NCI-H2081 treated with DMSO at 0.1 percent for 48 hours (cell line): ENCODE measurements around the gene AGFG1.

Experiments
- DNase-seq: peaks from one replicate; lab custom pipeline; 2025; lab: John Stamatoyannopoulos, UW

AGFG1 gene

GRCh38 chr2:227471924-227472264 lies at the start of gene AGFG1:
Gene AGFG1 (plus strand): TSS chr2:227472156. CDS start chr2:227472422, 266 bp downstream.
- peak; percentile 39 for DNase-seq

- DNase-seq = no peak
Observed at GRCh38 chr2:227423656-227424499, 48.1 kb upstream of the AGFG1 start.

DNA sequence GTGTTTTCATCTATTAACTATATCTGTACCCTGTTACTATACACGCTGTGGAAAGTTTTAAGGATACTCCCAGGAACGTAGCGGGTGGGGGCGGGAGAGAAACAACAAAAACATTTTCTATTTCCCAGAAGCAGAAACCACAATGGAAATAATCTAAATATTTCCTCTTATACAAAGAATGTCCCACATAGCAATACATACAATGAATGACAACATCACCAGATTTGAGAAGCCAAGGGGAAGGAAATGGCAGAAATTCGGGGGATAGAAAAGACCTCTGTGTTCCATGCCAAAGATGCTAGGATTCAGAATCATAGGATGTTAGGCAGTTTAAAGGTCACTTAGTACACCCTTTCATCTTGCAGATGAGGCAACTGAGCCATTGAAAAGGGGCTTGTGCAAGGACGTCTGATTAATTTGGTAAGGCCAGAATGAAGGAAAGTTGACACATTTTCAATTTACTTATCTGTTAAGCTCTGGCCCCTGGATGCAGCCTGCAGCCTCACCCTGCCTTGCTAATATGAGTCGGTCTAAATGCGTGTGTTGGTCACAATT lies 43.1 kb upstream of the AGFG1 start:
- no peak for DNase-seq

- DNase-seq = no peak
Observed at GRCh38 chr2:227430639-227431038, 41.3 kb upstream of the AGFG1 start.

DNA sequence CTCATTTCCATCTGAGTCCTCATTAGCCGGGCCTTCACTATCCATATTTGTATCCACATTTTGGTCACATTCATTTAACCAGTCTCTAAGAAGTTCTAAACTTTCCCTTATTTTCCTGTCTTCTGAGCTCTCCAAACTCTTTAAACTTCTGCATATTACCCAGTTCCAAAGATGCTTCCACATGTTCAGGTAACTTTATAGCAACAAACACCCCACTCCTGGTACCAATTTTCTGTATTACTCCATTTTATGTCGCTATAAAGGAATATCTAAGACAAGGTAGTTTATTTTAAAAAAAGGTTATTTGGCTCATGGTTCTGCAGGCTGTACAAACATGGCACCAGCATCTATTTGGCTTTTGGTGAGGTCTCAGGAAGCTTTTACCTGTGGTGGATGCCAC lies 38.8 kb upstream of the AGFG1 start:
- no peak for DNase-seq

GRCh38 chr2:227436436-227437174 lies 35.4 kb upstream of the AGFG1 start:
- DNase-seq = no peak

DNA sequence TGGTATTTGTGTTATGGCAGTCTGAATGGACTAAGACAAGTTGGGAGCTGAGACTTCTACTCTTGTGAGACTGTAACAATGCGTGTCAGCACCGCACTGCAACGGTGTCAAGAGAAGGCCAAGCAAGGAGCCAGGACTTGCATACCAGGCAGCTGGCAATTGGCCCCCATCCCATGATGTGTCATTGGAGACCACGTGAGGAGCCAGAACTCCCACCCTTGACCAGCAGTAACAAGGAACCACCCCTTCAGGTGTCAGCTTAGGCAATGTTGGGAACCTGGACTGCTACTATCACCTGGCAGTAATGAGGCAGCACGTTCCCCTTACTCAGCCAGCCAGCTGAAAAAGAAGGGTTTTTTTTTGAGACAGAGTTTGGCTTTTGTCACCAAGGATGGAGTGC lies 32.7 kb upstream of the AGFG1 start:
- no peak for DNase-seq

- no peak for DNase-seq
Observed at GRCh38 chr2:227442639-227443038, 29.3 kb upstream of the AGFG1 start.

GRCh38 chr2:227443889-227444568 lies 27.9 kb upstream of the AGFG1 start:
- DNase-seq = no peak

GRCh38 chr2:227447606-227448005 lies 24.4 kb upstream of the AGFG1 start:
- DNase-seq = no peak

DNA sequence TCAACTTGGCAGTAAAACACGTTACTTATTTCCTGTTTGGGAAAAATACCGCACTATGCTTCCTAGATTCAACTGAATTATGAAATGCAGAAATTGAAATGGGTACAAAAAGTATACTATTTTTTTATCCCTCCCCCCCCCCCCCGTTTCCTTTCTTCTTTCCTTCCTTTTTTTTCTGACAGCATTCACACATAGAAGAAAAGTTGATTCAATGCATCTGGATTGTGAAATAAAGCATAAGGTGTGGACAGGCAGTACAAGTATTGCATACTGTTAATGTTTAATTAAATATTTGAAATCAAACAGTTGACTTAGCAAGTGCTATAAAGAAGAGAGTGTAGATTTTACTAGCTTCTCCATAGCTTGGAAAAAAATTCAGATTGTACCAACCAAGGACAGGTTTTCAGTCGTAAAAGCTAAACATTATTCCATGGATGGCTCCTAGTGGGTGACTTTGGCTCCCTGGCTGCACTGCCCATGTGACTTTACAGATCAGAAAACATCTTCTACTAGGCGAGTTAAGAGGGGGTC lies 21.6 kb upstream of the AGFG1 start:
- no peak for DNase-seq

GRCh38 chr2:227450926-227451654 lies 20.9 kb upstream of the AGFG1 start:
- no peak for DNase-seq

DNA sequence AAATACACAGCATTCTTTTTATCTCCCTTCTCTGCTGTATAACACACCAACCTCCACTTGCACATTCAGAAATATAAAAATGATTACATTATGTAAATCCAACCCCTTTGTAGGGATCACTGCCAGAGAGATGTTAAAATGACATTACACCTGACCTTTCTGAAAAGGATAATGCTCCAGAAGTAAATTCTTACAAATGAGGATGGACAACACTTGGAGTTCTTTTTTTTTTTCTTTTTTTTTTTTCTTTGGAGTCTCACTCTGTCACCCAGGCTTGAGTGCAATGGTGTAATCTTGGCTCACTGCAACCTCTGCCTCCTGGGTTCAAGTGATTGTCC lies 20.3 kb upstream of the AGFG1 start:
- DNase-seq = no peak

- DNase-seq = no peak
Observed at GRCh38 chr2:227453810-227454209, 18.1 kb upstream of the AGFG1 start.

DNA sequence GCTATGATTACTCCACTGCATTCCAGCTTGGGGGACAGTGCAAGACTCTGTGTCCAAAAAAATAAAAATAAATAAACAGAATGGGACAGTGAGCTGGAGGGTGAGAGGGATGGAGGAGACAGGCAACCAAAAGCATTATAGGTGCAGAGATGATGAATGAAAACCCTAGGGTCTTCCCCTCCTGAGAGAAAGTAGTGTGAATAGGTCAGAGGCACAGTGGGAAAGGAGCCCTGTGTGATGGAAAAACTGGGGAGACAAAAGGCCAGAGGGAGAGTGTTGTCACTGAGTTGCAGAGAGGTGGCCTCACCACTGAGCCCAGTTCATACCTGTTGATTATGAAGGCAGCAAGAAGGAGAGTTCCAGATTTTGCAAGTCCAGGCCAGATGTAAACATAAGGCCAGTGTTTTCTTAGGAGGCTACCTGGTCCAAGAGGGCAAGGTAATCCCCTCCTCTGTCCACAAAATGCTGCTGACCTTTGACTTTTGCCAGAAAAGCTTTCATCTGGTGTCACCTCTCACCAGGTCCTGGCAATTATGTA lies 17.6 kb upstream of the AGFG1 start:
- no peak for DNase-seq

- no peak for DNase-seq
Observed at GRCh38 chr2:227455200-227455599, 16.8 kb upstream of the AGFG1 start.

GRCh38 chr2:227456102-227456501 lies 15.9 kb upstream of the AGFG1 start:
- no peak for DNase-seq

GRCh38 chr2:227456772-227457171 lies 15.2 kb upstream of the AGFG1 start:
- no peak for DNase-seq

DNA sequence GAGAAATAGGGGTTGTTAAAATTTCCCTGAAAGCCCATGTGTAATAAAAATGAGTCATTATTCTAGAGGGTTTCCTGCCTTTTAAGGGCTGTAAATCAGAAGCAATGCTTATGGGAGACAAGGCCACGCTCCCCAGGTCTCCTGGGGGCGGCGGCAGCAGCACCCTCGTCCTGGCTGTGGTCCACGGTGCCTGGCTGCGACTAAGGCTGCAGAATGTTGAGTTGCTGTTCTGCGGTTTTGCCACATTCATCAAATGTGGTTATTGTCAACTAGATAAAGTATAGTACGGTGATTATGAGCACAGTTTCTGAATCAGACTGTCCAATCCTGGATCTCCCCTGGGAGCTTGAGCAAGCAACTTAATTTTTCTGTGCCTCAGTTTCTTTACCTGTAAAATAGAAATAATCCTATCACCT lies 11.9 kb upstream of the AGFG1 start:
- DNase-seq = no peak

- no peak for DNase-seq
Observed at GRCh38 chr2:227460833-227461232, 11.1 kb upstream of the AGFG1 start.

DNA sequence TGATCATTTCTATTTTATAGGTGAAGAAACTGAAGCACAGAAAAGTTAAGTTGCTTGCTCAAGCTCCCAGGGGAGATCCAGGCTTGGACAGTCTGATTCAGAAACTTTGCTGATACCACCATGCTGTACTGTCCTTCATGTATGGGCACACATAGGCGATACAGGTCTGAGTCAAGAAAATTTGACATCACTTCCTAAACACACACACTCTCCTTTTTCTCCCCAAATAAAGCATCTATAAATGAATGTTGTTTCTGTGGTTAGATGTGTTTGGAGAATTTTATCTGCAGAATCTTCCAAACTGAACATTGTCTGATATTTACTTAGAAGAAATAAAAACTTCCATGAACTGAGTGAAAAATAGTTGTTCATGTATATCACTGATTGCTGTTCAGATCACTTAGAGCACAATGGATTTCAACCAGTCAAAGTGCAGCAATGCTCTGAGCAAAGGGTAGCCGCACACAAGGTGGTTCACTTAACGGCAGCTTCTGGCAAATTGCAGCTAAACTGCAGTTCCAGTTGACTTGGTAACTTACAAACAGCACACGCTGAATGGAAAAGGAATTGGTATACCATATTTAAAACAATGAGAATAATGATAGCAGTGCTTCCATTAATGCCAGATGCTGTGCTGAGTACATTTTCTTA lies 10.0 kb upstream of the AGFG1 start:
- DNase-seq = no peak
